Suprapubic skin (tissue), 4 donors: ENCODE results near the gene CHRM3. TPM values are rescaled to one million over a fixed set of nuclear protein-coding genes. Genes with fewer than 3 reads are reported as not detected.

Experiments used
- DNase-seq, 2 donors: peaks; one replicate each; pipeline ENCODE4 v3.0.0-alpha.2; 2019; ENCODE audit warnings: low spot score in 2 of 2
- H3K27ac ChIP-seq: fragments of 200-600 bp; sonication (generic); one replicate; pipeline ENCODE4 v1.5.1; 2019
- H3K27me3 ChIP-seq: fragments of 200-600 bp; sonication (generic); one replicate; pipeline ENCODE4 v1.5.1; 2019
- H3K36me3 ChIP-seq: fragments of 200-600 bp; sonication (generic); one replicate; pipeline ENCODE4 v1.5.1; 2019
- H3K4me1 ChIP-seq: fragments of 200-600 bp; sonication (generic); one replicate; pipeline ENCODE4 v1.5.1; 2019
- H3K4me3 ChIP-seq: fragments of 200-600 bp; sonication (generic); one replicate; pipeline ENCODE4 v1.5.1; 2019; ENCODE audit warnings: mild to moderate bottlenecking
- H3K9me3 ChIP-seq: fragments of 200-600 bp; sonication (generic); one replicate; pipeline ENCODE4 v1.5.1; 2019
- CTCF ChIP-seq, 2 donors: fragments of 200-600 bp in 1 of 2; fragments of 450-650 bp in 1 of 2; sonication (generic) in 1 of 2; IDR thresholded peaks; one replicate each; pipeline ENCODE4 v1.5.1; 2016 to 2019; ENCODE audit warnings: antibody characterized with exemption in 2 of 2, mild to moderate bottlenecking in 1 of 2, moderate library complexity in 1 of 2
- EP300 ChIP-seq: sonication (generic); formaldehyde crosslinking; IDR thresholded peaks from one replicate; pipeline ENCODE4 v1.6.1; 2017; ENCODE audit warnings: antibody characterized with exemption
- POLR2A ChIP-seq, 2 donors: fragments of 450-650 bp; IDR thresholded peaks; one replicate each; pipeline ENCODE4 v1.6.1; 2017; ENCODE audit warnings: antibody characterized with exemption in 2 of 2, mild to moderate bottlenecking in 2 of 2, moderate library complexity in 2 of 2
- POLR2AphosphoS5 ChIP-seq, 3 donors: sonication (generic); formaldehyde crosslinking; IDR thresholded peaks; one replicate each; pipeline ENCODE4 v1.6.1; 2017; ENCODE audit warnings: antibody characterized with exemption in 3 of 3
- WGBS: methylation state at CpG from one replicate; pipeline ENCODE4 v1.1.5; 2018; 5-methylcytosine and 5-hydroxymethylcytosine counted together
- total RNA-seq, 4 donors: library from RNA; depleted of rRNA; stranded (reverse); fragments of >200 nt; gene quantifications; one replicate each; pipeline ENCODE4 v1.1.0, GENCODE V29; 2016

The CHRM3 gene
- total RNA-seq, 4 donors from 2014 or later: 3.7 to 15.8 (median 9.2) TPM

GRCh38 chr1:239387304-239388158, 1.2 kb downstream of the CHRM3 start:
- DNase-seq: no peak
- 2% methylated on average over 17 of the region's 55 CpGs for WGBS
- no peaks in the 10 kb centered on the region for H3K36me3 ChIP-seq
- H3K27ac ChIP-seq: no peak overlapping the region
- H3K9me3 ChIP-seq: no peaks in the 10 kb centered on the region
- peaks cover 44% of the 10 kb centered on the region for H3K27me3 ChIP-seq
- H3K4me3 ChIP-seq: peak overlapping the region; percentile 49
- peaks cover 23% of the 10 kb centered on the region for H3K4me1 ChIP-seq
- TF ChIP-seq EP300: no peak
- TF ChIP-seq POLR2AphosphoS5 (IDR thresholded peaks at IDR 0.05): no peak
- no peak for TF ChIP-seq CTCF (IDR thresholded peaks at IDR 0.05)
- TF ChIP-seq POLR2A (IDR thresholded peaks at IDR 0.05): no peak

GRCh38 chr1:239388159-239388485, 1.8 kb downstream of the CHRM3 start:
- Histone ChIP-seq H3K9me3 (no peaks in the 10 kb centered on the region), H3K4me3 (peak overlapping the region; percentile 49), H3K27ac (no peak overlapping the region), H3K27me3 (peaks cover 47% of the 10 kb centered on the region), H3K36me3 (no peaks in the 10 kb centered on the region), H3K4me1 (peaks cover 23% of the 10 kb centered on the region)
- TF ChIP-seq POLR2AphosphoS5 (IDR thresholded peaks at IDR 0.05) (no peak), POLR2A (IDR thresholded peaks at IDR 0.05) (no peak), CTCF (IDR thresholded peaks at IDR 0.05) (no peak), EP300 (no peak)
- DNase-seq: no peak
- 31% methylated on average over 5 of the region's 5 CpGs for WGBS

GRCh38 chr1:239388578-239388977, 2.2 kb downstream of the CHRM3 start:
- Histone ChIP-seq H3K36me3 (no peaks in the 10 kb centered on the region), H3K27me3 (peaks cover 47% of the 10 kb centered on the region), H3K4me1 (peaks cover 23% of the 10 kb centered on the region), H3K4me3 (no peak overlapping the region), H3K9me3 (no peaks in the 10 kb centered on the region), H3K27ac (no peak overlapping the region)
- TF ChIP-seq CTCF (IDR thresholded peaks at IDR 0.05) (no peak), POLR2A (IDR thresholded peaks at IDR 0.05) (no peak), EP300 (no peak), POLR2AphosphoS5 (IDR thresholded peaks at IDR 0.05) (no peak)
- no peak for DNase-seq
- 42% methylated on average over 9 of the region's 9 CpGs for WGBS

GRCh38 chr1:239389703-239390102, 3.3 kb downstream of the CHRM3 start:
- H3K4me3 ChIP-seq: no peak overlapping the region
- H3K36me3 ChIP-seq: no peaks in the 10 kb centered on the region
- H3K9me3 ChIP-seq: no peaks in the 10 kb centered on the region
- H3K27ac ChIP-seq: no peak overlapping the region
- TF ChIP-seq CTCF (IDR thresholded peaks at IDR 0.05) (no peak), EP300 (no peak), POLR2AphosphoS5 (IDR thresholded peaks at IDR 0.05) (no peak), POLR2A (IDR thresholded peaks at IDR 0.05) (no peak)
- H3K4me1 ChIP-seq: peaks cover 23% of the 10 kb centered on the region
- WGBS: 65% methylated on average over 3 of the region's 3 CpGs
- peaks cover 50% of the 10 kb centered on the region for H3K27me3 ChIP-seq
- no peak for DNase-seq

- no peak for DNase-seq
- Histone ChIP-seq H3K27ac (no peak overlapping the region), H3K9me3 (no peaks in the 10 kb centered on the region), H3K27me3 (peaks cover 27% of the 10 kb centered on the region), H3K4me1 (peaks cover 9% of the 10 kb centered on the region), H3K36me3 (no peaks in the 10 kb centered on the region), H3K4me3 (no peak overlapping the region)
- WGBS: 73% methylated on average over 3 of the region's 3 CpGs
- TF ChIP-seq CTCF (IDR thresholded peaks at IDR 0.05) (no peak), EP300 (no peak), POLR2AphosphoS5 (IDR thresholded peaks at IDR 0.05) (no peak), POLR2A (IDR thresholded peaks at IDR 0.05) (no peak)
These were observed 5.9 kb downstream of the CHRM3 start for GRCh38 chr1:239392271-239392670.
